Lower leg skin (tissue), 3 donors: ENCODE data around the gene KCNK7.

Source experiments
- POLR2A ChIP-seq, 2 donors: fragments of 450-650 bp; IDR thresholded peaks; one replicate each; pipeline ENCODE4 v1.6.1; 2016 to 2017; ENCODE audit warnings: antibody characterized with exemption in 2 of 2, mild to moderate bottlenecking in 1 of 2, moderate library complexity in 1 of 2
- TF ChIP-seq, protein P1 (sequence below), 3 donors: fragments of 450-650 bp; IDR thresholded peaks; one replicate each; pipeline ENCODE4 v1.5.1; 2016; ENCODE audit warnings: antibody characterized with exemption in 3 of 3, mild to moderate bottlenecking in 3 of 3, moderate library complexity in 2 of 3

DNA sequence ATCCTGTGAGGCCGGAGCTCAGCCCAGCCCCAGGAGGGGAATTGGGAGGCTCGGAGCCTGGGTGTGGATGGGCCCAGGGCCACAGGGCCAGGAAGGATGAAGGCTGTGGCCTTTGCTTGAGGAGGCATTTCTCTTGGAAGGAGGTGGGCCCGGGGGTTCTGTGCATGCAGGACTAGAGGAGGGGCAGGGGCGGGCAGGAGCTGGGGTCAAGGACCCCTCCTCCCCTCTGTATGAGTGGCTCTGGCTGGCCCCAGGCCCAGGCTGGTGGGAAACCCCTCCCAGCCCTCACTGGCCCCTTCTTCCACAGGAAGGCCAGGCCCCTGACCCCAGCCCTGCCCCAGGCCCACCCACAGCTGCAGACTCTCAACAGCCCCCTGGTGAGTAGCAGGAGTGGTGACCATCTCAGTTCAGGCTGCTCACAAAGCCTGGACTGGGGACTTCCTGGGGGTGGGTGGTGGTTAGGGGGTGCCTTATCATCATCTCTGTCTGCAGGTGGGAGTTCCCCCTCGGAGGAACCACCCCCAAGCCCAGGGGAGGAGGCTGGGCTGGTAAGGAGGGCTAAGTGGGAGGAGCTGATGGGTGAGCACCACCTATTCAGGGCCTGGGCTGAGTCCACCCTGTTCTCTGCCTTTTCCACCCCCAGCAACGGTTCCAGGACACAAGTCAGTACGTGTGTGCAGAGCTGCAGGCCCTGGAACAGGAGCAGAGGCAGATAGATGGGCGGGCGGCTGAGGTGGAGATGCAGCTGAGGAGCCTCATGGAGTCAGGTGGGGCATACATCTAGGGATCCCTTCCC, 6.0 kb downstream of the KCNK7 start:
- TF ChIP-seq POLR2A (IDR thresholded peaks at IDR 0.05): no peak
- TF ChIP-seq, protein P1, sequence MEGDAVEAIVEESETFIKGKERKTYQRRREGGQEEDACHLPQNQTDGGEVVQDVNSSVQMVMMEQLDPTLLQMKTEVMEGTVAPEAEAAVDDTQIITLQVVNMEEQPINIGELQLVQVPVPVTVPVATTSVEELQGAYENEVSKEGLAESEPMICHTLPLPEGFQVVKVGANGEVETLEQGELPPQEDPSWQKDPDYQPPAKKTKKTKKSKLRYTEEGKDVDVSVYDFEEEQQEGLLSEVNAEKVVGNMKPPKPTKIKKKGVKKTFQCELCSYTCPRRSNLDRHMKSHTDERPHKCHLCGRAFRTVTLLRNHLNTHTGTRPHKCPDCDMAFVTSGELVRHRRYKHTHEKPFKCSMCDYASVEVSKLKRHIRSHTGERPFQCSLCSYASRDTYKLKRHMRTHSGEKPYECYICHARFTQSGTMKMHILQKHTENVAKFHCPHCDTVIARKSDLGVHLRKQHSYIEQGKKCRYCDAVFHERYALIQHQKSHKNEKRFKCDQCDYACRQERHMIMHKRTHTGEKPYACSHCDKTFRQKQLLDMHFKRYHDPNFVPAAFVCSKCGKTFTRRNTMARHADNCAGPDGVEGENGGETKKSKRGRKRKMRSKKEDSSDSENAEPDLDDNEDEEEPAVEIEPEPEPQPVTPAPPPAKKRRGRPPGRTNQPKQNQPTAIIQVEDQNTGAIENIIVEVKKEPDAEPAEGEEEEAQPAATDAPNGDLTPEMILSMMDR (IDR thresholded peaks at IDR 0.05): no peak
